Glomerular visceral epithelial cell (primary cell): ENCODE results near the gene LAMA2.

Experiments
- DNase-seq: peaks from one replicate; pipeline ENCODE4 v3.0.0-alpha.2; 2016; ENCODE audit errors: extremely low spot score

Gene LAMA2

DNA sequence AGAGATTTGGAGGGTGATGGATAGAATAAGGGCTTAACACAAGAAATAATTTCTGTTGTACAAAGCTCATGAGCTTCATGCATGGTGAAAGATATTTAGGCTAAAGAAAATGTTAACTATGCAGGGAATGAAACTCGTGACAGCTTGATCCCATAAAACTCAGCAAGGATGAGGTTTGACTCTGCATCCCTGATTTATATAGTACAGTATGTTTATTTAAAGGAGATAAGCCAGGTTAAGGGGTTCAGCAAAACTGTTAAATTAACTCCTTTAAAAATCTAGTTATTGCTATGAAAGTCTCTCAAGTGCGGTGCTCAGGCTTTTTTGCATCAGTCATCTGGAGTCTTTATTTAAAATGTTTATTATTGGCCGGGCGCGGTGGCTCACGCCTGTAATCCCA, 326.4 kb downstream of the LAMA2 start:
- no peak for DNase-seq

DNA sequence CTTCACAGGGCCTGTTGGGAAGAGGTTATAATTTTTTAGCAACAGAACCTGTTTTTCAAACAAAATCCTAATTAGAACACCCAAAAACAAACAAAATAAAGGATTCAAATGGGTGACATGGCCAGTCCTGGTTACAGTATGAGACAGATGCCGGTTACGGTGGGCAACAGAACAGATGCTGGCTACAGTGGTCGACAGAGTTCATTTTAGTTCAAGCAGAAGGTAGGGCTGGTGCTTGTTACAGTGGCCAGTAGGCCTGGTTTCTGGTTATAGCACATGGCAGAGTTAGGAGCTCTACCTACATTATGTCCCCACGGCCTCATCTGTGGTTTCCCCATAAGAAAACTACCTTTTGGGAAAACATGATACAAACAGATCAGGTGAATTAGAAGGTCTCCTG, 327.7 kb downstream of the LAMA2 start:
- DNase-seq = no peak

DNA sequence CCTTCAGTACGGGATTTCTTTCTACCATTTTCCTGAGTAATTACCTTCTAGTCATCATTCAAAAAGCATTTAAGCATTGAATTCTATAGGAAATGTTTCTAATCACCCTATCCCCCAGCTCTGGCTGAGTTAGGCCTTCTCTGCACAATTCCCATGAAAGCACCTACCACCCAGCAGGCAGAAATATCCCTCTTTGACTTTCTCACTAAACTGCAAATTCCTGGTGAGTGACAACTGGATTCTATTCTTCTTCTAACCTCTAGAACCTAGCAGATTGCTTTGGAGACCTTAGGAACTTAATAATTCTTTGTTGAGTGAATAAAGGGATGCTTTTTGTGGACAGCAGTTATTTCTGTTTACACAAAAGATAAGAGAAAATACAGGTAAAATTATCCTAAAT, 328.7 kb downstream of the LAMA2 start:
- no peak for DNase-seq

DNA sequence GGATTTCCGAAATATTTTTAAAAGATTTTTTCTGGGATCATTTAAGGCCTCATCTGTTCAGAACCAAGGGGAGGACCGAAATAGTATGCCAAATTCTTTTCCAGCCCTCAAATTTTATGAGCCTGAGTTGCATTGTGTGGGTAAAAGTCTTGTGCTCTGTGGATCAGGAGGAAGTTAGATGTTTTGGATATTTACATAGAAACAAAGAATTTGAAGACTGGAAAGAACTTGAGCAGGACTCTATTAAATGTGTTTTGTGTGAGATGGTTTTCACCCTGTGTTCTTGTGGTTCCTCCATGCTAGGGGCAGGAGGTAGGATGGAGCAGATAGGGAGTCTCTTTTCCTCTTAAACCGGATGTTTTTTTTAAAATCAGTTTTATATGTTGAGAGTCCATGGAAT, 329.1 kb downstream of the LAMA2 start:
- DNase-seq = no peak

DNA sequence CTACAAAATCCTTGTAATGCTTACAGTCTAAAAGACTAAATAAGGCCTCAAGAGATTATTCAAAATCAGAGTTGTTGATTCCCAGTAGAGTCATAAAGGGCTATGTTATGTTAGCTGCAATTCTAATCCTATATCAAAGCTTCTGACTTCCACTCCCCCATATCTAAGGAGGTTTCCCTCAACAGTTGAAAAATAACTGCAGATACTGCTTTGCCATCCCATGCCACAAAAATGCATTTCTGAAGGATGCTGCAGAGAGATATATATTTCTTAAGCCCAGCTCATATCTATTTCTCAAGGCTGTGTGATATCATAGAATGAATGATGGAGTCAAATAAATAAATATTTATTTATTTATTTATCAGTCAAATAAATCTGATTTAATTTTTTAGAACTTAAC, 332.3 kb downstream of the LAMA2 start:
- no peak for DNase-seq

DNA sequence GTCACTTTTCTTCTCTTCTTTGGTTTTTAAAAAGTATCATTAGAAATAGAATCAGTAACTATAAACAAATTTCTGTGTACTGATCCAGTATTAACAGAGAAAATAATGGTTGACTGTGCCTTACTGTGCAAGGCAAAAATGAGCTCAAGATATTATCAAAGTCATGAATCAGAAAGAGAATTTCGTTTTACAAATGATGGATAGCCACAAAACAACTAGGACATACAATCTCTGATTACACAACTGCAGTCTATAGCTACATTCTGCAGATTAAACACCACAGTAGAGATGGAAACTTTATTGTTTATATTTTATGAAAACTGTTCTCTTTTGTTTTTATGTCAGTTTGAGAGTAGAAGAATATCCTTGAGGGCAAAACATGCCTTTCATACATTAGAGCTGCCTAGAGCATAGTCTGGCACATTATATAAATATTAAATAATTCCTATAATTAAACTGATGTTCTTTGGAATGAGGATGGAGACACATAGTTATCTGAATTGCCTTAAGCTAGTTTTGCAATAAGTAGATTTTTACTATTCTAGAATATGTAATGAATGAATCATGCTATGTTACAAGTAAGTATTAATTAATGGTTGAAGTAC, 333.1 kb downstream of the LAMA2 start:
- no peak for DNase-seq

DNA sequence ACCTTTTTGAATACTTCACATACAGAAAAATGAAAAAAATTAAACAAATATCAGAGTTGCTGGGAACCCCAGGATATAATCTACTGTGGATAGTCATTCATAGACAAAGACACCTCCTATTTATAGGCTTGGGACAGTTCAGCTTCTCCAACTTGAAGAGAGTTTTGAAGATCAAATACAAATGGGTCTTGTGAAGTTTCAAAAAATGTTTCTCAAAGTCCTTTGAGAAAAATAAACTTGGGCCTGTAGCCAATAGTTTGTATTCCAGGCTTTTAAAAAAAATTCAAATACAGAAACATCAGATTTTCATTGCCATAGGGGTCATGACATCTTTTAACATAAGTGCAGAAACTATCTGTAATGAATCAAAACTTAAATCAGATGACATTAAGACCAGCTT, 334.8 kb downstream of the LAMA2 start:
- DNase-seq = no peak

DNA sequence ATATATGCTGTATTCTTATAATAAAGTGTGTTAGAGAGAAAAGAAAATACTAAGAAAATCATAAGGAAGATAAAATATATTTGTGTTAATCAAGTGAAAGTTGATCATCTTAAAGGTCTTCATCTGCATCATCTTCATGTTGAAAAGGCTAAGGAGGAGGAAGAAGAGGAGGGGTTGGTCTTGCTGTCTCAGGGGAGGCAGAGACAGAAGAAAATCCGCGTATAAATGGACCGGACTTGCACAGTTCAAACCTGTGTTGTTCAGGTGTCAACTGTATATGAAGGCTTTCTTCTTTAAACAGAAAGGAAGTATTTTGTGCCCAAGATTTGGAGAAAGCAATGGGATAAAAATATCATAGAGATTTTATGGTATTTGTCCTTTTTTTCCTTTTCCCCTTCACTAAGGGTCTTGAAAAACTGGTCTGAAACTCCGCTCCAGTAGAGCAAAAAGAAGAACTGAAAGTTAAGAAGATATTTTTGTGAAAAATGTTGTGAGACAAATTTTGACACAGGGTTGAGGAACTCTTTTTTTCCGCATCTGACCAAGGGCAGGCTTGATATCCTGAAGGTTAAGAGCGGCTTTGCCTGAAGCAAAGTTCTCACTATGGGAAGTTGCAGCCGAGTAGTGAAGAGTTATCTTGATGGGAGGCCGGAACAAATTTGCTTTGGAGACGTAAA, 350.7 kb downstream of the LAMA2 start:
- DNase-seq = no peak

DNA sequence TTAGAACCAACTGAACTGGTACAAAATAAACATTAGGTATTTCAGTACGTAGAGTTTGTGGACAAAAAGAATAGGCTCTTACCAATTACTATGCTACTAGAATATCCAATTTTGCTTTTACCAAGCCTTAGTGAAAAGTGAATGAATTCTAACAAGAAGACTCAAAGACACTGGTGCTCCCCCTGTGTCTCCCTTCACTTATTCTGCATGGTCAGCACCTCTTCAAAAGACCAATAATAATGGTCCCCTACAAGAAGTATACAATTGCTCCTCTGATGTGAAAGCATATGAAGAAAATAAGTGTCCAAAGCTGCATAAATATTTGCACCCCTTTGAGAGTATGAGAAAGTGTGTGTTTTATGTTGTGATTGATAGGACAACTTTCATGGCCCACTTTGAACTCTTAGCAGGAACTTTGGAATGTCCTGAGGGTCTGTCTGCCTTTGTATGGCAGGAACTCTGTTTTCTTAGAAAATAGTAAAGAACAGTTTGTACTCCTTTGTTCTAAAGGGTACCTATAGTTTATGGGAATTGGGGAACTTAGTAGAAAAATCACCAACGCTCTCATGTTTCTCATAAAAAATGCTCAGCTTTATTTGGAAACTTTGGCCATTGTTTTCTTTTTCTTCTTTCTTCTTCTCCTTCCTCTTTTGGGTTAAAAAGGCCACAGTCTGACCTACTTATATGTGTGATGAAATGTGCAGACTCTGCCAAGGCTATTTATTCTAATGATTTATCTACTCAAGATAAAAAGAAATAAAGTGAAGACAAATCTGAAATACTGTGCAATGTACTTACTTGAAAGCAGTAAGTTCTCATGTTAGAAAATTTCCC, 352.4 kb downstream of the LAMA2 start:
- DNase-seq = no peak

DNA sequence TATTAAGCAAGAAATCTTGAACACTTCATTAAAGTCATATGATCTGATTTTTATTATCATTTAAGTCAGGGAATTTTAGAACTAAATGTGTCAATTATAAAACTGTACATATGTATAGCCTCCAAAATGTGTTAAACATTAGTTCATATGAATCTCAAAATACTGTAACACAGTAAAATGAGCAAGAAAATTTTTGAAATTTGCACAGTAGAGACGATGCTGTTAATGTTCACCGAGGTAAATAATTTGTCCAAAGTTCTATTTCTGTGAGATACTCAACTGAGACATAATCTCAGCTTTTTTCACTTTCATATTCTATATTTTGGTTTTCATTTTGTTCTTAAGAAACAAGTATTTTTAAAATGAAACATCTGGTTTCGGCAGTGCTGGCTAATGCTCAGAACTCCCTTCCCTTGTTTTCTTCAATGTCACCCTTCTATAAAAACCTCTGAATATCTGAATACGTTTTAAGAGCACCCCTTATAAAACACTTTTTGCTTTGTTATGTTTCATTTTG, 353.1 kb downstream of the LAMA2 start:
- no peak for DNase-seq

DNA sequence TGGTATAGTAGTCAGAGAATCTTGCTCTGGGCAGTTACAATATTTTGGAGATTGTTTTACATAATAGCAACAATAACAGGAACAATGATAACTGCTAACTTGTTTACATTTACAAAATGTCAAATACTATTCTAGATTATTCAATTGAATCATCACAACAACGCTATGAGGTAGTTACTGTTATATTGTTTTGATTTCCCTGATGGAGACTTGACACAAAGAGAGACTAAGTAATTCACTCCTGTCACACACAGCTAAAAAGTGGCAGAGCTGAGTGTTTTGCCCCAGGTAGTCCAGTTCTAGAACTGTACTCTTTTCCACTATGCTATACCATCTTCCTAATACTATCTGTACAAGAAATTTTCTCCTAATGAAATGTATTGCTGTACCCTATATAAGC, 356.1 kb downstream of the LAMA2 start:
- DNase-seq = no peak

DNA sequence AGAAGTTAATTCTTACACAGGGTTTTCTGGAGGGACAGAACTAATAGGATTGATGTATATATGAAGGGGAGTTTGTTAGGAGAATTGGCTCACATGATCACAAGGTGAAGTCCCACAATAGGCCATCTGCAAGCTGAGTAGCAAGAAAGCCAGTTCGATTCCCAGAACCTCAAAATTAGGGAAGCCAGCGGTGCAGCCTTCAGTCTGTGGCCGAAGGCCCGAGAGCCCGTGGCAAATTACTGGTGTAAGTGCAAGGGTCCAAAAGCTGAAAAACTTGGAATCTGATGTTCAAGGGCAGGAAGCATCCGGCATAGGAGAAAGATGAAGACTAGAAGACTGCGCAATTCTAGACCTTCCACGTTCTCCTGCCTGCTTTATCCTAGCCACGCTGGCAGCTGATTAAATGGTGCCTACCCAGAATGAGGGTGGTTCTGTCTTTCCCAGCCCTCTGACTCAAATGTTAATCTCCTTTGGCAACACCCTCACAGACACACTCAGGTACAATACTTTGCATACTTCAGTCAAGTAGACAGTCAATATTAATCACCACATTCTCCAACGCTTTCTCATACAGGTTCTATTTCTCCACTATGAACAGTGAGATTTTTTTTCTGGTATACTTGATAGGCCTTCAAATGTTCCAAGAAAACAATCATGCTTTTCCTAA, 357.0 kb downstream of the LAMA2 start:
- DNase-seq = no peak

DNA sequence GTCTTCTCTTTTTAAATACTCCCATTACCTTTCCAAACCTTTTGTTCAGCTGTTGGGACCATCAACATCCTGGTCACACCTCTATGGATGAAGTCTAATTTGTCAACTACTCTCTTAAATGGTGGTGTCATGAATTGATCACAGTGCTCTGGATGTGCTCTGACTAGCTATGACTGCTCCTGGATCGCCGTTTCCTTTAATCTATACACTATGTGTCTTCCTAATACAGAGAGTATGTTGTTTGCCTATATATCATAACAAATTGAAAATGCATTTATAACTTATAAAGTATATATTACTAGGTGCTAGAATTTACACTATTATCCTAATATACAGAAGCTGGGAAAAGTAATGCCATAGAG, 357.5 kb downstream of the LAMA2 start:
- DNase-seq = no peak

DNA sequence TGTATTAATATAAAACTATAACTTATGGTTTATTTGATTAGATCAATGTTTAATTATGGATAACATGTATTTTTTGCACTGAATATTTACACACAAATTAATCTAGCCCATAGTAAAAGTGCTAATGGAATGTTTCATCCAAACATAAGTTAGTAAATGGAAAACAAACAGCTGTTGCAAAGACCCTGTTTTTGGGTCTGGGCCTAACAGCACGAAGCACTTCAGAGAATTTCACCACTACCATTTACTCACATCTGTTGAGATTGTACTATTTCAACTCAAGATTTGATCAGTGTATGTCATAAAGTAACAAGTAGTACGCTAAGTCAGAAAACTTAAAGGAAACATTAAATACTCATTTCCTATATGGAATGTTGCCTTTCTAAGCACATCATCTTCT, 359.6 kb downstream of the LAMA2 start:
- DNase-seq = no peak

DNA sequence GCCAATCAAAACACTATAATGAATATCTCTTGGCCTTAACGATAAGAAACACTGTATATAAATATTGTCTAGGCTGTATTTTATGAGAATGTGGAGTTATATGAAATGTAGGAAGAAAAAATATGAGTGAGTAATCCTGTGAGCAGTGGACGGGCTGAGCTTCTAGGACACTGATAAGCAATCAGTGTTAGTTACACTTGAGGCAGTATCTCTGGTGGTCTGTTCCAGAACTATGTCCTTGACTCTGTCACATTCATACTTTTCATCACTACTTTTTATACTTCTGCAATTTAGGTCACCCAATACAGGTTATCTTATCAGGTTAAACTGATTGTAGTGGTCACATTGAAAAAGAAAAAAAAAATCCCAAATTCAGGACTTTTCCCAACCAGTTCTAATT, 360.4 kb downstream of the LAMA2 start:
- no peak for DNase-seq

DNA sequence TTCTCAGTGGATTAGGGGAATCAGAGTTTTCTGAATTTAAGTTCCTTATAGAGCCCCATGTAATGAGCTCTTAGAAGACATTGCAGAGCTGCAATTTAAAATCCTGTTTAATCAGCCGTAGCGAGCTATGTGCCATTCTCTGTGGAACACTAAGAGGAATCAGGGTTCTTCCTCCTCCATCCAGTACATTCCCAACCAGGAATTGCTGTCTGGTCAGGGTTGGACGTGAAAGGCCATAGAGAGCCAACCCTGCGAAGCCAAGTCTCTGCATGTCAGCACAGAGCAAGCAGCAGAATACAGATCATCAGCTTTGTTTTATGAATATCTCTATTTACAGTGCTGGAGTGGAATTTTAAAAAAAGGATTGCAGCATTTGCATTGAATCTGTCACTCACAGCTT, 366.0 kb downstream of the LAMA2 start:
- DNase-seq = no peak

DNA sequence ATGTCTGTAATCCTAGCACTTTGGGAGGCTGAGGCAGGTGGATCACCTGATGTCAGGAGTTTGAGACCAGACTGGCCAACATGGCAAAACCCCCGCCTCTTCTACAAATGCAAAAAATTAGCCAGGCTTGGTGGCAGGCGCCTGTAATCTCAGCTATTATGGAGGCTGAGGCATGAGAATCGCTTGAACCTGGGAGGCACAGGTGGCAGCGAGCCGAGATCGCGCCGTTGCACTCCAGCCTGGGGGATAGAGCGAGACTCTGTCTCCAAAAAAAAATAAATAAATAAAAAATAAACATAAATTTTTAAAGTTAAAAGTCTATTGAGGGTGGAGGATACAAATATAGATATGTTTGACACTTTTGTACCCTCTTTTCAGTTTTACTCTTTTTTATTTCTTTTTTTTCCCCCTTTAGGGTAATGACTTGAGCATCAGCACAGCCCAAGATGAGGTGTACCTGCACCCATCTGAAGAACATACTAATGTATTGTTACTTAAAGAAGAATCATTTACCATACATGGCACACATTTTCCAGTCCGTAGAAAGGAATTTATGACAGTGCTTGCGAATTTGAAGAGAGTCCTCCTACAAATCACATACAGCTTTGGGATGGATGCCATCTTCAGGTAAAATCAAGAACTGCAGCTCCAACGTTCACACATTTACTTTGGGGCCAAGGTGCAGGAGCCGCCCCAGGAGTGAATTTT, 368.9 kb downstream of the LAMA2 start:
- DNase-seq = peak; percentile 76

DNA sequence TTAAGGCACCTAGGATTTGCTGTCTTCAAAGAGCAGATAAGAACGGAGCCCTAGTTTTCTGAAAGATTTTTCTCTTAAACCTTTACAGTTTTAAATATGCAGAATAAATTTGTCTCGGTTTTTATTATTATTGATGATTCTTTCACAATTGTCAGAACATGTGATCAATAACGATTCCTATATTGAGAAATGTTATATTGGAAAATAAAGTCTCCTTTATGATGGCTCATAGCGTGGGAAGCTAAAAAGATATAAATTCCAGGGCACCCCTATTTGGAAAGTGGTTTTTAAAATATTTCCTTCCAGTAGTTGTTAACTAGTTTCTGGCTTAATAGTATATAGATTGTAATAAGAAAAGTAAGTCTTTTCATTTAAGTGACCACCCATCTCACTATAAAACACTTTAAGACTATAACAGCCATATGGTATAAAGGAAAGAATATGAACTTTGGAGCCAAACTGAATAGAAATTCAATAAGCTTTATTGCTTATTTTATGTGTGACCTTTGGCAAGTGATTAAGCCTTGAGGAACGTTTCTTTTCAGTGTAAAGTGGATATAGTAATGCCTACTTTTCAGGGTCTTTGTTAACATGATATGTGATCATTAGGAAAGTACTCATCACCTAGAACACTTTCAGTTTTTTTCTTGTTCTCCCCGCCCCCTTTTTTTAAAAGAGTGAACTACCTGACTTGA, 369.6 kb downstream of the LAMA2 start:
- no peak for DNase-seq

DNA sequence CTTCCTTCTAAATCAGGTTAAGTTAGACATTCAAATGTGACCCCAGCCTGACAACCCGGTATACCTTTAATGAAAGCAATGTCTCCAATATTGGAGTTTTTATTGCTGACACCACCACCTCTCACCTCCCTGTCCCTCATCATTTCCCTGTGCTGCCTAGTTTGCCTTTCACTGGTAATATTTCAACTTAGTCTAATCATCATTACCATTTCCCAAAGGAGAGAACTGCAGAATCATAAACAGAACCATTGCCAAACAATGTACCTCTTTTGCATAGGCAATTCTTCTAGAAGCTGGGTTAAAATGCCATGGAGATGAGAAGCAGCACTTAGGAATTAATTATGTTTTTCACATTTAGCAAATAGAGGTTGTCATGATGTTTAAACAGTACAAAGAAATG, 370.3 kb downstream of the LAMA2 start:
- DNase-seq = no peak

DNA sequence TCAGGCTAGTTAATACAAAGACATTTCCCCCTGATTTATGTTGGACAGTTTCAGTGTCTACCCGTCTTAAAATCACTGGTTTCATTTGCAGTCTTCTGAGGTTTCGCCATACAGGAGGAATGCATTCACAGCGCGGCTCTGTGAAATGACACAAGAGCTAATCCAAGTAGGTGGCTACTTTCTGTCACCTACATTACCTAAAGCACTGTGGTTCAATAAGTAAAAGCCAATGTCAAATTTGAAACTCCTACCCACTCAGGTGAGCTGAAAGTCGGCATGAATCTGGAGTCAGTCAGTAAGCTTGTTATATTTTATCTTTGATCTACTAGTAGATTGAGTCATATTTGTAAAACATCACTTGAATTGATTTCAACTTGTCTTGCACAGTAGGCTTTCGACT, 370.8 kb downstream of the LAMA2 start:
- DNase-seq = no peak

DNA sequence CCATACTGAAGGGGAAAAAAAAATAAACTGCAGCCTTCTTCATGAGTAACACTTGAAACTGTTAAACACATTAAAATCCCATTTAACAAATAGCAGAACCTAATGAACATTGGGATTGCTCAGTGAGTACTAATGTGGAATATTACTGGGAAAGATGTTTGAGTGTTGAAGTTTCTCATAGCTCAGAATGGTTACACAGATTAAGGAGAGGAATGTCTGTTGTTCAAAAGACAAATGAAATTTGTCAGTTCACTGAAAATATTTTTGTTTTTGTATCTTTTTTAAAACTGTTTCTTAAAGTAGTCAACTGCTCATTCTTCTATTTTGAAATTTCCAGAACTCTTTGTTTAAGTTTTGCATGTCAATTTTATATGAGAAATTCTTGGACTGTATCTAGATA, 374.3 kb downstream of the LAMA2 start:
- no peak for DNase-seq
